Right kidney (tissue), 1 donor: ENCODE data around the gene CYP4V2.
"Not testable (repeated sequence)": the region's sequence is repeated elsewhere in the genome, so short reads cannot be mapped to it uniquely, and the experiment has no call there.

Experiments used
- DNase-seq: peaks from one replicate; pipeline ENCODE4 v3.0.0-alpha.2; 2016

The CYP4V2 gene

DNA sequence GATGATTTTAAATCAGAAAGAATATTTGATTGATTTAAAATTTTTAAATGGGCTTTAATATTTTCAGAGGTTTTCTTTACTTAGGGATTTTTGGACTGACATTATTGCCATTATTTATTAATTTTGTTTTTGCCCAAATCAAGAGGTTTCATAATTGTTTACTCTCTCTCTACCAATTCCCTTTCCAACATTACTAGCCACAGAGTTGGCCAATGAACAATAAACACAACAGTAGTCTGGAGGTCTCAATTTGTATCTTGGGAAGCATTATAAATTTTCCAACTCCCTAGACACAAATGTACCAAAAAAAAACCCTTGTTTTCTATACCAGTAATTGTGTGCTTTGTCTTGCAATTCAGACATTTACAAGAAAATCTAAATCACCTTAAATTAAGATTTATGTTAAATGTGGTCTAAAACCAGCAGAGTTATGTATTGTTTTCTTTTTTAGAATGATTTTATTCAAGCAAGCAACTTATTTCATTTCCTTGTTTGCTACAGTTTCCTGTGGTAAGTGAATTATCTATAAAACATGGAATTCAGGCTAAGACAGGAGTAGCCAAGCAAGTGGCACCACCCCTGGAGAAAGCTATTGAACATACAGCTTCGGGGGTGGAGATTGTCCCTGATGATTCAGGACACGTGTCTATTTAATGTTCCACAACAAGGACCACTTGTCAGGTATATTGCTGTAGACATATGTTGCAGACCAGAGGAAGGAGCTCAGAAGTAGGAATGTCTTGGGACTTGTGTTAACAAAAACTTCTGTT, 36.6 kb downstream of the CYP4V2 start:
- DNase-seq, result no peak

DNA sequence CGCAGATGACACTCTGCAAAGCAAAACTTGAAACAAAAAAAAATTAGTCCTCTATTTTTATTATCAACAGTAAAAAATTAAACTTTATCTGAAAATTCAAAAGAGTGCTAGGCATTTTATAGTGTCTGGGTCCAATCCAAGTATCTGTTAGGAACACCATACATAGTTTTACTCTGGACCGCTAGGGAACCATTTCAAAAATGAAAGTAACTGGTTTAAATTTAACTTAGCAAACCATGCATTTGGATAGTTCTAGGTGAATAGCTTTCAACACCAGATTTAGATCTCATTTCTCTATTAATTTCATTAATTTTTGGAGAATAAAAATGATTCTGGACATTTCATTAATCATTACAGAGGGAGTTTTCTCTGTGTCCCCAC, 37.1 kb downstream of the CYP4V2 start:
- DNase-seq, result no peak

DNA sequence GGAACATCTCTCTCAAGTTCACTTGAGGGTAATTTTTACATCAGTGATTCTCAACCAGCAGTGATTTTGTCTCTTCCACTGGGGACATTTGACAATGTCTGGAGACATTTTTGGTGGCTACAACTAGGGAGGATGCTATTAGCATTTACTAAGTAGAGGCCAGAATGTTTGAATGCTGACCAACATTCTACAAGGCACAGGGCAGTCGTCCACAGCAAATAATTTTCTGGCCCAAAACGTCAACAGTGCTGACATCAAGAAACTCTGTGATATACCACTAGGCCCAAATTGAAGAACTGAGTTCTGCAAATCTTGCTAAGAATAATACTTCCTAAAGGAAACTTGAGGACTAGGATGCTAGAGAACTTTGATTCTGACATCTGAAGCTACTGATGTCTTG, 43.0 kb downstream of the CYP4V2 start:
- DNase-seq, result no peak

DNA sequence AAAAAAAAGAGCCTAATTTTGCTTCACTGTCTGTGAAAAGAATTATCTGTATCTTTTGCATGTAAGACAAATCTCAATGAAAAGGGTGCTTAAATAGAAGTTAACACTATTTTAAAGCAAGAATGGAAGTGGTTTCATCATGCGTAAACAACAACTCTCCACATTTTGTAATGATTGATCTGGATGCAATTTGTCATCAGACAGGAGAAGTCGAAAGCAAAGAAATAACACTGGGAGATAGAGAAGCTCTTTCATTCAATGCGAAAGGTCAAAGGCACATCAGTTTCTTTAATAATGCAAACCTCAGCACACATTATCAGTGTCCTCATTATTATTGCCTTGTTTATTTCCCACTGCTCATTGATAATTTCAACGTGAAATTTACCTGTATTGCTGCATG, 44.8 kb downstream of the CYP4V2 start:
- no peak for DNase-seq

DNA sequence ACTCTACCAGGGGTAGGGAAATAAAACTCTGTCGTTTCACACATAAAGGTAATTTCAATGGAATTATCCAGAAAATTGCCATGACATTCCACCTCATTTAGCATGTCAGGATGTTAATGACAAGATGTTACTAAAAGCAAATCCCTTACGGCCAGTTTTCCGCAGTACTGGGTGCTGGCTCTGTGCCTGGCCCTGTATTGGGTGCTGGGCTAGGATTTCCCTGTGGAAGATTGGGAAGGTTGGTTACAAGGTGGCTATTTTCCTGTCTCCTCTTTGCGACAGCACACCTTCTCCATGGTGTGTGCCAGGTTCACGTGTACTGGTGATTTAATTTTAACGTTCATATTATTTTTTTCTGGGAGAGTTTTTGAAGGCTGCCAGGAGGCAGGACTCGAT, 49.1 kb downstream of the CYP4V2 start:
- DNase-seq, result no peak

DNA sequence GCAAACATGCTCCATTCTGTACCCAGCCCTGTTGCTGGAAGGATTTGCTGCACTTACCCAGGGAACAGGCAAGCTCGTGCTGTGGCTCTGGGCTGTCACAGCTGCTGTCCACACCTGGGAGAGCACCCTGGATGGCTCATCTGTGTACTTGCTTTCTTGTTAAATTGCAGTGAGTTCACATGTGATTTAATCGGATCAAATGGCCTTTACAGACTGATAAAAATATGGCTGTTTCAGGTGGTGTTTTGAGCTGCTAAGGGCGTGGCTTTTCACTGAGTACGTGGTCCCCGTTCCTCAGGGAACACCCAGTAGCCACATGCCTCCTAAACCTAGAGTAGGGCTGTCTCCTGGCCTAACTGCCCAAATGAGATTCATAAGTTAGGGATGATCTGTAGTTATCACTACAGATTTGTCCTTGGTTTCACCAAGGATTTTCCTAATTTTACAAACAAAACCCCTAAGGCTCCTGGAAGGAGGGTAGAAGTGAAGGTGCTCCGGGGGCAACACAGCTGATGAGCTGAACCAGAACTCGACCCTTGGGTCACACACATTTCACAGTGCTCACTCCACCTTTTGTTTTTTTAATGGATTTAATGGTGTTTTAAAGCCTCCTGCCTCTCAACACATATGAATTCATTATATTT, 49.6 kb downstream of the CYP4V2 start:
- DNase-seq, result no peak

DNA sequence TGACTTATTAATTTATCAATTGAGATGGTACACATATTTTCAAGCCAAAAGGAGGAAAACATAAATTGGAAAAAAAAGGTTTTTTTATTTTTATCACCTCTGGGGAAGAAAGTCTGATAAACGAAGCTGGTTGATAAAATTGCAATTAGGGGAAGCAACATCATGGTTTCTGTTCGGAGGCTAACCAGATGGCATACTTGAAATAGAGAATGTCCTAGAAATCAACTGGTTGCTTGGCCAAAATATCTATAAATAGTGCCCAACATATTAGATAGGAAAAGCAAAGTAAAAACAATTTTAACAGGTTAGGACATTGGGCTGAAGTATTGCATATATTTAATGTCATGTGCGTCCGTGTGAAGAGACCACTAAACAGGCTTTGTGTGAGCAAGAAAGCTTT, 50.2 kb downstream of the CYP4V2 start:
- DNase-seq, result no peak

DNA sequence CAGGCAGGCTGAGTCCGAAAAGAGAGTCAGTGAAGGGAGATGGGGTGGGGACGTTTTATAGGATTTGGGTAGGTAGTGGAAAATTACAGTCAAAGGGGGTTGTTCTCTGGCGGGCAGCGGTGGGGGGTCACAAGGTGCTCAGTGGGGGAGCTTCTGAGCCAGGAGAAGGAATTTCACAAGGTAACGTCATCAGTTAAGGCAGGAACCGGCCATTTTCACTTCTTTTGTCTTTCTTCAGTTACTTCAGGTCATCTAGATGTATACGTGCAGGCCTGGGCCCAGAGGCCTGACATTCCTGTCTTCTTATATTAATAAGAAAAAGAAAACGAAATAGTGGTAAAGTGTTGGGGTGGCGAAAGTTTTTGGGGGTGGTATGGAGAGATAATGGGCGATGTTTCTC, 50.7 kb downstream of the CYP4V2 start:
- not testable (repeated sequence) for DNase-seq

DNA sequence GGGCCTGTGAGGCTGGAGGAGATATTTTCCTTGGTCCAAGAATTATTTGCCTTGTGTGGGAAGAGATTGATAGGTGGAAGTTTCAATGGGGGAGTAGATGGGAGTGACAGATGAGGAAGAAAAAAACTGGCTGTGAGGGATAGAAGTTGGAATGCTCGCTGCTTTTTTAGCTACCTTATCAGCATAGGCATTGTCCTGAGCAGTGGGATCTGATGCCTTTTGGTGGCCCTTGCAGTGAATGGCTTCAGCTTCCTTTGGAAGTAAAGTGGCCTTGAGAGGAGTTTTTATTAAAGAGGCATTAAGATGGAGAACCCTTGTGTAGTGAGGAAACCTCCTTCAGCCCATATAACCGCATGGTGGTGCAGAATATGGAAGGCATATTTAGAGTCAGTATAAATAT, 52.0 kb downstream of the CYP4V2 start:
- DNase-seq, result no peak

DNA sequence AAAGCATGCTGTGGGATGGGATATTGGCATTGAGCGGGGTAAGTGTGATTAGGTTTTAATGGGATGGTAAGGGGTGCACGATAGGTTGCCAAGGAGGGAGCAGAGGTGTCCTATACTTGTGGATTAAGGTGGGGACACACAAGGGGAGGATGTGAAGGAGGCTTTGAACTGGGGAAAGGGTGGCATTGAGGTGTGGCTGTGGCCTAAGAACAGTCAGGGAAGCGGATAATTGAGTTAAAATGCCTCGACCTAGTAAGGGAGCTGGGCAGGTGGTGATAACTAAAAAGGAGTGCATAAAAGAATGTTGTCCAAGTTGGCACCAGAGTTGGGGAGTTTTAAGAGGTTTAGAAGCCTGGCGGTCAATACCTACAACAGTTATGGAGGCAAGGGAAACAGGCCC, 53.5 kb downstream of the CYP4V2 start:
- DNase-seq, result no peak

DNA sequence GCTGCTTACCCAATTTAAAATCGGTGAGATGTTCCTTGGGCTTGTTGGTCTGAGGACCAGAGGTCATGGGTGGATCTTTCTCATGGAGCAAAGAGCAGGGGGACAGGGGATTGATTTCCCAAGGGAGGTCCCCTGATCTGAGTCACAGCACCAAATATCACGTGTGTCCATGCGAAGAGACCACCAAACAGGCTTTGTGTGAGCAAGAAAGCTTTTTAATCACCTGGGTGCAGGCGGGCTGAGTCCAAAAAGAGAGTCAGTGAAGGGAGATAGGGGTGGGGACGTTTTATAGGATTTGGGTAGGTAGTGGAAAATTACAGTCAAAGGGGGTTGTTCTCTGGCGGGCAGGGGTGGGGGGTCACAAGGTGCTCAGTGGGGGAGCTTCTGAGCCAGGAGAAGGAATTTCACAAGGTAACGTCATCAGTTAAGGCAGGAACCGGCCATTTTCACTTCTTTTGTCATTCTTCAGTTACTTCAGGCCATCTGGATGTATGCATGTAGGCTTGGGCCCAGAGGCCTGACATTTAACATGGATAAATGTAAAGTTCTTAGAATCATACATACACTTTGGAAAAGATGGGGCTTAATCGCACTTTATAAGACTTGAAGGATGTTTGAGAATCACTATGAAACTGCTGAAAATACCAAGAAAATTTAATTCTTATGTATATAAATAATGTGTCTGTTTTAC, 55.8 kb downstream of the CYP4V2 start:
- not testable (repeated sequence) for DNase-seq

DNA sequence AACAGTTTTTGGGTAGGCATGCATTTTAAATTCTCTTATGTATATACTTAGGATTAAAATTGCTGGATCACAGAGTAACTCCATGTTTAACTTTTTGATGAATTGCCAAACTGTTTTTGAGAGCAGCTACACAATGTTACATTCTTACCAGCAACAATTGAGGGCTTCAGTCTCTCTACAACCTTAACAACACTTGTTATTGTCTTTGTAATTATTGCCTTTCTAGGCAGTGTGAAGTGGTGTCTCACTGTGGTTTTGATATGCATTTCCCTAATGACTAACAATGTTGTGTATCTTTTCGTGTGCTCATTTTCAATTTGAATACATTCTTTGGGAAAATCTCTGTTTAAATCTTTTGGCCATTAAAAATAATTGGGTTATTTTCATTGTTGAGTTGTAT, 57.3 kb downstream of the CYP4V2 start:
- DNase-seq, result no peak

DNA sequence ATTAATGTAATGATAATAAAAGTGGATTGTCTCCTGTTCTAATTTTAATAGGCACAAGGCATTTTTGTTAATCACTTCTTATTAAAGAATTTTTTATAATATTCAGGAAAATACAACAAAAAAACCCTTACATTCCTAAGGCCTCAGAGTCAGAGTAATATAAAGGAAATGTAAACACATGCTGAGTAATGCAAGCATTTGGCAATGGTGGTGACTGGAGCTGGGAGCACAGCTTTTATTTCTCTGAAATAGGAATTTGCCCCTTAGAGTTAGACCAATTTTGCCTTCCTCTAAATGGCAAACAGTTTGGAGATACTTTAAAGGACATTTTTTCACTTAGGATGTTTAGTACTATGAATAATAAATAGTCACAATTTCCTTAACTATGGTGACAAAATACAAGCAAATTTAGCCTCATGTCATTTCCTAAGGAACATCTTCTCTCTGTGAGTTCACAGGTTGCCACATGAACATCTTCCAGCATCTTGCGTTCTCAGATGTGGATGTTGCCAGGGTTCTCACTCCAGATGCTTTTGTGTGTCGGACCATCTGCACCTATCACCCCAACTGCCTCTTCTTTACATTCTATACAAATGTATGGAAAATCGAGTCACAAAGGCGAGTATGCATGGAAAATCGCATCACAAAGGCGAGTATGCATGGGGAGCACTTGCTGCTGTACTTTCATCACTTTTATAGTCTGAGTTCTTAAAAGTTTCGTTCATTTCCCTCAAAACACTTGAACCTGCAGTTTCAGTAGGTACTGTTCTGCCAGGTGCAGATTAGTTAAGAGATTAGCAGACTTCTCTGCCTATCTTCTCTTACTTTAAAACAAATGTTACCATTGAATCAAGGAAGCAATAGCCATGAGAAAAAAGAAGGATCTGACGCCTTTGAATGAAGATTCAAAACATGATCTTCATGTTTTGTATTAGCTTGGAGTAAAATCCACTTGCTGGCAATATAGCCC, 58.7 kb downstream of the CYP4V2 start:
- no peak for DNase-seq

DNA sequence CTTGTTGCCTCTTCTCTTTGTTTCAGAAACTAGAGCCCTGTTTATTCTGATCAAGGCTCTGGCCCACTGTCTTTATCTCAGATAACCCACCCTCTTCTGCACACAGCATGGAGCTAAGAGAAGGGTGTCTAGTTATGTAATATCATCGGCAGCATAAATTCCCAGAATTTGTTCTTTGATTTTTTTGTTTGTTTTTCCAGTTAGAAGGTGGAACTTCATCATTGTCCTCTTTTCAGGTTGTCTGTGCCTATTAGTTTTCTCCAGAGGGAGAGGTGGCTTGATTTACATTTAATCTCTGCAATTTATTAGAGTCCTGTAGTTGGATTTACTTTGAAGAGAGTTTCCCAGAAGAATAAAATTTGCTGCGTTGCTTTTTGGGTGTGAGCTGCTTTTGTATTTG, 59.4 kb downstream of the CYP4V2 start:
- no peak for DNase-seq

DNA sequence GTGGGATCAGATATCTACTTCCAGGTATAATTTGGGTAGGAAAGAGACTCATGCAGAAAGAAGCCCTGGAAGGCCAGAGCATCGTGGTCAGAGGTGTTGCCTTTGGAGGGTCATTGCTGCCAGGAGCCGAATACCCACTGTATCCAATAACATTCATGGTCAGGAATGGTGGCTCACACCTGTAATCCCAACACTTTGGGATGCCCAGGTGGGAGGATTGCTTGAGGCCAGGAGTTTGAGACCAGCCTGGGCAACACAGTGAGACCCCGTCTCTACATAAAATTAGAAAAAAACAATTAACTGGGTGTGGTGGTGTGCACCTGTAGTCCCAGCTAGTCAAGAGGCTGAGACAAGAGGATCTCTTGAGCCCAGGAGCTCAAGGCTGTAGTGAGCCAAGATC, 63.8 kb downstream of the CYP4V2 start:
- DNase-seq, result no peak

DNA sequence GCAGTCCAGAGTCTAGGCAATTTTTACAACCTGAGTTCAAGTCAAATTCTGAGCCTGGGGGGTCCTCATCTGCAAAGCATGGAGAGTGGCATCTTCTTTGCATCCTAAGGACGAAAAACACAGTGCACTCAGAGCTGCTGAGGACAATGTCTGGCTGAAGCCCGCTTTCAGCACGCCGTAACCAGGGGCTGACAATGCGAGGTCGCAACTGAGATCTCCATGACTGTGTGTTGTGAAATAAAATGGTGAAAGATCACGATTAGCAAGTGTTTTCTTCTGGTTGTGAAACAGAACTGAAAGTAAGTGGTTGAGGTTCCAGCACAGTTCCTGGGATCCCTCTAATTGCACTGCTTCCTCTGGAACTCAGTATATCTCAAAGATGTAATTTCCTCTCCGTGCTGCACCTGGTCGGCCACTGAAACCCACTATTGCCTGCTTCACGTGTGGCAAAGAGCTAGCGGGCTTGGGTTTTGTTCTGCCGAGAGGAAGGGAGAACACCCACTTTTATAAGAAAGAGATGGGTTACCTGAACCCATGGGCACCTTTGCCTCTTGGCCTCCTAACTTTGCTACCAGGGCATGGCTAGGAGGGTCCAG, 66.9 kb downstream of the CYP4V2 start:
- no peak for DNase-seq

DNA sequence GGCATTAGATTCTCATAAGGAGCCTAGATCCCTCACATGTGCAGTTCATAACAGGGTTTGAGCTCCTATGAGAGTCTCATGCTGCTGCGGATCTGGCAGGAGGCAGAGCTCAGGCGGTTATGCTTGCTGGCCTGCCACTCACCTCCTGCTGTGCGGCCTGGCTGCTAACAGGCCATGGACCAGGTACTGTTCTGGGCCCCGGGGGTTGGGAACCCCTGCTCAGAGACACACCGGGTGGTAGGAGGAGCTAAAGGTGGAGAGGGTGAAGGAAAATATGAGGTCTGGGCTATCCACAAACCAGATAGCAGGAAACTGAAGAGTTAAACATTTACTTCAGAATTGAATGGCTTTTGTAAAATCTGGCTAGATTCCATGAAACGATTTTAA, 68.7 kb downstream of the CYP4V2 start:
- no peak for DNase-seq
